ENCODE measurements around the gene PREX1.

The PREX1 gene

GRCh38 chr20:48584391-48585060 is 243.3 kb downstream of the PREX1 start:
- TF ChIP-seq RARB (CRISPR knock-in tag; IDR thresholded peaks at IDR 0.05) (no peak), ZNF565 (CRISPR knock-in tag; conservative IDR thresholded peaks at IDR 0.05; ENCODE audit: low read depth) (no peak)
- no peak for ATAC-seq

- TF ChIP-seq TOX (CRISPR knock-in tag; IDR thresholded peaks at IDR 0.05; ENCODE audit: borderline replicate concordance) (no peak), OSR1 (CRISPR knock-in tag; IDR thresholded peaks at IDR 0.05) (no peak), BACH2 (CRISPR knock-in tag; IDR thresholded peaks at IDR 0.05; ENCODE audit: borderline replicate concordance) (no peak), CSDC2 (CRISPR knock-in tag; IDR thresholded peaks at IDR 0.05) (no peak), PATZ1 (CRISPR knock-in tag; IDR thresholded peaks at IDR 0.05; ENCODE audit: borderline replicate concordance) (no peak), TCF4 (CRISPR knock-in tag; IDR thresholded peaks at IDR 0.05; ENCODE audit: borderline replicate concordance) (no peak), ZC3H10 (CRISPR knock-in tag; IDR thresholded peaks at IDR 0.05) (no peak), ZFP3 (CRISPR knock-in tag; IDR thresholded peaks at IDR 0.05) (no peak), ZNF8 (CRISPR knock-in tag; IDR thresholded peaks at IDR 0.05) (no peak), ISL1 (CRISPR knock-in tag; IDR thresholded peaks at IDR 0.05) (no peak), ARNTL (CRISPR knock-in tag; IDR thresholded peaks at IDR 0.05; ENCODE audit: borderline replicate concordance, low read depth) (no peak), ZNF70 (CRISPR knock-in tag; IDR thresholded peaks at IDR 0.05) (no peak), ZNF565 (CRISPR knock-in tag; conservative IDR thresholded peaks at IDR 0.05; ENCODE audit: low read depth) (no peak), POU6F1 (CRISPR knock-in tag; IDR thresholded peaks at IDR 0.05; ENCODE audit: borderline replicate concordance, low read depth) (no peak), SNAI2 (CRISPR knock-in tag; IDR thresholded peaks at IDR 0.05) (no peak), PPARA (CRISPR knock-in tag; IDR thresholded peaks at IDR 0.05; ENCODE audit: borderline replicate concordance) (no peak), ZFP30 (CRISPR knock-in tag; IDR thresholded peaks at IDR 0.05) (no peak), ESRRG (CRISPR knock-in tag; IDR thresholded peaks at IDR 0.05) (no peak), TSHZ2 (CRISPR knock-in tag; IDR thresholded peaks at IDR 0.05) (no peak), RARB (CRISPR knock-in tag; IDR thresholded peaks at IDR 0.05) (no peak)
- no peak for ATAC-seq
Measured at GRCh38 chr20:48583801-48584200, 244.0 kb downstream of the PREX1 start.

- ATAC-seq: no peak
- TF ChIP-seq ZNF70 (CRISPR knock-in tag; IDR thresholded peaks at IDR 0.05) (no peak), ARNTL (CRISPR knock-in tag; IDR thresholded peaks at IDR 0.05; ENCODE audit: borderline replicate concordance, low read depth) (no peak), ZFP3 (CRISPR knock-in tag; IDR thresholded peaks at IDR 0.05) (no peak), ZFP30 (CRISPR knock-in tag; IDR thresholded peaks at IDR 0.05) (no peak), BACH2 (CRISPR knock-in tag; IDR thresholded peaks at IDR 0.05; ENCODE audit: borderline replicate concordance) (no peak), RARB (CRISPR knock-in tag; IDR thresholded peaks at IDR 0.05) (no peak), ZC3H10 (CRISPR knock-in tag; IDR thresholded peaks at IDR 0.05) (no peak)
Measured at GRCh38 chr20:48583171-48583570, 244.6 kb downstream of the PREX1 start.

- no peak for TF ChIP-seq ZFP3 (CRISPR knock-in tag; IDR thresholded peaks at IDR 0.05)
- TF ChIP-seq ARNTL (CRISPR knock-in tag; IDR thresholded peaks at IDR 0.05; ENCODE audit: borderline replicate concordance, low read depth): no peak
- TF ChIP-seq SNAI2 (CRISPR knock-in tag; IDR thresholded peaks at IDR 0.05): no peak
- no peak for TF ChIP-seq ISL1 (CRISPR knock-in tag; IDR thresholded peaks at IDR 0.05)
- no peak for TF ChIP-seq ZNF70 (CRISPR knock-in tag; IDR thresholded peaks at IDR 0.05)
- no peak for ATAC-seq
Measured at GRCh38 chr20:48582673-48582985, 245.2 kb downstream of the PREX1 start.

- TF ChIP-seq CREB5 (CRISPR knock-in tag; IDR thresholded peaks at IDR 0.05; ENCODE audit: low read depth) (no peak), ZNF565 (CRISPR knock-in tag; conservative IDR thresholded peaks at IDR 0.05; ENCODE audit: low read depth) (no peak), RARB (CRISPR knock-in tag; IDR thresholded peaks at IDR 0.05) (no peak), ZC3H10 (CRISPR knock-in tag; IDR thresholded peaks at IDR 0.05) (no peak), CSRNP3 (CRISPR knock-in tag; IDR thresholded peaks at IDR 0.05) (no peak), TOX (CRISPR knock-in tag; IDR thresholded peaks at IDR 0.05; ENCODE audit: borderline replicate concordance) (no peak), BACH2 (CRISPR knock-in tag; IDR thresholded peaks at IDR 0.05; ENCODE audit: borderline replicate concordance) (no peak), ZNF70 (CRISPR knock-in tag; IDR thresholded peaks at IDR 0.05) (no peak), PPARA (CRISPR knock-in tag; IDR thresholded peaks at IDR 0.05; ENCODE audit: borderline replicate concordance) (no peak), ZFP30 (CRISPR knock-in tag; IDR thresholded peaks at IDR 0.05) (no peak)
- ATAC-seq: no peak
Measured at GRCh38 chr20:48581167-48581566, 246.6 kb downstream of the PREX1 start.
